Ishikawa (cell line): ENCODE data around the gene PARN.

Source experiments
- CEBPB ChIP-seq: IDR thresholded peaks from 2 replicates; pipeline ENCODE4 v1.6.1; 2012
- CREB1 ChIP-seq: IDR thresholded peaks from 2 replicates; pipeline ENCODE4 v1.6.1; 2012; ENCODE audit warnings: low read depth
- EGR1 ChIP-seq: IDR thresholded peaks from 2 replicates; pipeline ENCODE4 v1.6.1; 2012
- EP300 ChIP-seq: IDR thresholded peaks from 2 replicates; pipeline ENCODE4 v1.6.1; 2012; ENCODE audit warnings: borderline replicate concordance
- FOXM1 ChIP-seq: IDR thresholded peaks from 2 replicates; pipeline ENCODE4 v1.6.1; 2012; ENCODE audit warnings: low read depth, borderline replicate concordance
- MAX ChIP-seq: IDR thresholded peaks from 2 replicates; pipeline ENCODE4 v1.6.1; 2012
- NFIC ChIP-seq: IDR thresholded peaks from 2 replicates; pipeline ENCODE4 v1.6.1; 2012
- RAD21 ChIP-seq: IDR thresholded peaks from 2 replicates; pipeline ENCODE4 v1.6.1; 2012; ENCODE audit warnings: low read depth
- REST ChIP-seq: IDR thresholded peaks from 2 replicates; pipeline ENCODE4 v1.6.1; 2012; ENCODE audit warnings: low read depth, mild to moderate bottlenecking
- TAF1 ChIP-seq: IDR thresholded peaks from 2 replicates; pipeline ENCODE4 v1.6.1; 2012; ENCODE audit warnings: low read depth, mild to moderate bottlenecking
- TCF12 ChIP-seq: IDR thresholded peaks from 2 replicates; pipeline ENCODE4 v1.6.1; 2012; ENCODE audit warnings: low read depth
- TEAD4 ChIP-seq: IDR thresholded peaks from 2 replicates; pipeline ENCODE4 v1.6.1; 2012
- USF1 ChIP-seq: IDR thresholded peaks from 2 replicates; pipeline ENCODE4 v1.6.1; 2012
- YY1 ChIP-seq: IDR thresholded peaks from 2 replicates; pipeline ENCODE4 v1.6.1; 2012; ENCODE audit warnings: low read depth
- ZBTB7A ChIP-seq: IDR thresholded peaks from 2 replicates; pipeline ENCODE4 v1.6.1; 2012; ENCODE audit warnings: low read depth

Gene PARN

GRCh38 chr16:14445937-14446715 lies 183.9 kb downstream of the PARN start:
- TF ChIP-seq RAD21 (no peak), MAX (no peak), EGR1 (no peak), TCF12 (no peak), CEBPB (no peak), REST (no peak), FOXM1 (no peak), ZBTB7A (no peak), YY1 (no peak), CREB1 (no peak), TAF1 (no peak), NFIC (no peak), EP300 (no peak), USF1 (no peak), TEAD4 (no peak)

- no peak for TF ChIP-seq FOXM1
- peak; percentile 36 for TF ChIP-seq RAD21
Measured at GRCh38 chr16:14444979-14445810, 184.9 kb downstream of the PARN start.

GRCh38 chr16:14438256-14438655 lies 191.8 kb downstream of the PARN start:
- TF ChIP-seq TCF12 (no peak), REST (no peak), ZBTB7A (no peak), EGR1 (no peak), CREB1 (no peak), FOXM1 (no peak), TAF1 (no peak), RAD21 (no peak), USF1 (no peak), EP300 (no peak), TEAD4 (no peak)

- TF ChIP-seq USF1 (no peak), TCF12 (no peak), MAX (no peak)
Measured at GRCh38 chr16:14437426-14437825, 192.6 kb downstream of the PARN start.

- TF ChIP-seq EP300 (no peak), FOXM1 (no peak), RAD21 (no peak), MAX (no peak), YY1 (no peak), USF1 (no peak), EGR1 (no peak), CEBPB (no peak), CREB1 (no peak), TAF1 (no peak), TEAD4 (no peak), ZBTB7A (no peak), NFIC (no peak), TCF12 (no peak), REST (no peak)
Measured at GRCh38 chr16:14436401-14436955, 193.6 kb downstream of the PARN start.
